Measurements from ENCODE around the gene TASOR. TPM values are rescaled to one million over a fixed set of nuclear protein-coding genes. Genes with fewer than 3 reads are reported as not detected.
"Not testable (repeated sequence)": the region's sequence is repeated elsewhere in the genome, so short reads cannot be mapped to it uniquely, and the experiment has no call there.

The TASOR gene
- total RNA-seq, 2 donors from 2014 or later, result 62.5 to 94.2 TPM

DNA sequence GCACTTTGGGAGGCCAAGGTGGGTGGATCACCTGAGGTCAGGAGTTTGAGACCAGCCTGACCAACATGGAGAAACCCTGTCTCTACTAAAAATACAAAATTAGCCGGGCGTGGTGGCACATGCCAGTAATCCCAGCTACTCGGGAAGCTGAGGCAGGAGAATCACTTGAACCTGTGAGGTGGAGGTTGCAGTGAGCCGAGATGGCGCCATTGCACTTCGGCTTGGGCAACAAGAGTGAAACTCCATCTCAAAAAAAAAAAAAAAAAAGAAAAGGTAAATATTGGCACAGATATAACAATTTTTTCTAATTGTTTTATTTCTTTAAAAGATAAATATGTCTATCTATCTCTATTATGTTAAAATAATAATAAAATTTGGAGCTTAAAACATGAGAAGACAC, 24.3 kb upstream of the TASOR start:
- H3K4me3 ChIP-seq (ENCODE audit: low read length); H3K4me1 Mint-ChIP-seq; H3K27me3 Mint-ChIP-seq (ENCODE audit: insufficient read depth); H3K27ac Mint-ChIP-seq; H3K9me3 Mint-ChIP-seq; H3K27ac ChIP-seq (ENCODE audit: low read depth, low read length); H3K36me3 Mint-ChIP-seq (ENCODE audit: low read depth); DNase-seq; H3K9me3 ChIP-seq (ENCODE audit: control insufficient read depth, low read length); H3K4me3 Mint-ChIP-seq; H3K36me3 ChIP-seq (ENCODE audit: control insufficient read depth, insufficient read depth, low read length); H3K27me3 ChIP-seq (ENCODE audit: control insufficient read depth, insufficient read depth, low read length, poor library complexity, severe bottlenecking); H3K4me1 ChIP-seq (ENCODE audit: control insufficient read depth, insufficient read depth, low read length); H3K9ac ChIP-seq (ENCODE audit: extremely low read depth, low read length, poor library complexity, severe bottlenecking): not testable (repeated sequence)
- TF ChIP-seq CTCF (conservative IDR thresholded peaks at IDR 0.05), result peak; percentile 52
- WGBS, 2 experiments (ENCODE audit: insufficient coverage in 1 of 2, insufficient read length in 1 of 2), result 90% methylated on average over 5 of the region's 6 CpGs; no CpG with 5 or more reads in 1 of the 2 experiments

GRCh38 chr3:56706629-56707028, 23.6 kb upstream of the TASOR start:
- Mint-ChIP-seq H3K27ac (no peak overlapping the region), H3K4me1 (no peaks in the 10 kb centered on the region), H3K9me3 (no peaks in the 10 kb centered on the region), H3K27me3 (ENCODE audit: insufficient read depth) (no peaks in the 10 kb centered on the region), H3K4me3 (no peak overlapping the region), H3K36me3 (ENCODE audit: low read depth) (no peaks in the 10 kb centered on the region)
- no peak for DNase-seq
- TF ChIP-seq CTCF (conservative IDR thresholded peaks at IDR 0.05), result no peak
- Histone ChIP-seq H3K4me3 (ENCODE audit: low read length) (no peak overlapping the region), H3K27ac (ENCODE audit: low read depth, low read length) (no peak overlapping the region), H3K9ac (ENCODE audit: extremely low read depth, low read length, poor library complexity, severe bottlenecking) (no peak overlapping the region), H3K9me3 (ENCODE audit: control insufficient read depth, low read length) (peaks cover 8% of the 10 kb centered on the region), H3K4me1 (ENCODE audit: control insufficient read depth, insufficient read depth, low read length) (no peaks in the 10 kb centered on the region), H3K36me3 (ENCODE audit: control insufficient read depth, insufficient read depth, low read length) (no peaks in the 10 kb centered on the region), H3K27me3 (ENCODE audit: control insufficient read depth, insufficient read depth, low read length, poor library complexity, severe bottlenecking) (no peaks in the 10 kb centered on the region)

- Histone ChIP-seq H3K27me3 (ENCODE audit: control insufficient read depth, insufficient read depth, low read length, poor library complexity, severe bottlenecking) (no peaks in the 10 kb centered on the region), H3K9ac (ENCODE audit: extremely low read depth, low read length, poor library complexity, severe bottlenecking) (no peak overlapping the region), H3K36me3 (ENCODE audit: control insufficient read depth, insufficient read depth, low read length) (no peaks in the 10 kb centered on the region), H3K4me1 (ENCODE audit: control insufficient read depth, insufficient read depth, low read length) (no peaks in the 10 kb centered on the region), H3K4me3 (ENCODE audit: low read length) (no peak overlapping the region), H3K27ac (ENCODE audit: low read depth, low read length) (no peak overlapping the region), H3K9me3 (ENCODE audit: control insufficient read depth, low read length) (peaks cover 8% of the 10 kb centered on the region)
- Mint-ChIP-seq H3K36me3 (ENCODE audit: low read depth) (no peaks in the 10 kb centered on the region), H3K27me3 (ENCODE audit: insufficient read depth) (no peaks in the 10 kb centered on the region), H3K9me3 (no peaks in the 10 kb centered on the region), H3K27ac (no peak overlapping the region), H3K4me3 (no peak overlapping the region), H3K4me1 (peaks cover 6% of the 10 kb centered on the region)
- no peak for DNase-seq
- 92 to 100% methylated on average over 1 to 3 of the region's 3 CpGs for WGBS, 2 experiments (ENCODE audit: insufficient coverage in 1 of 2, insufficient read length in 1 of 2)
- no peak for TF ChIP-seq CTCF (conservative IDR thresholded peaks at IDR 0.05)
Measured at GRCh38 chr3:56704706-56705105, 21.6 kb upstream of the TASOR start.
